ENCODE data around the gene FNDC11. TPM values are rescaled to one million over a fixed set of nuclear protein-coding genes. Genes with fewer than 3 reads are reported as not detected.

FNDC11 gene
- total and polyA plus RNA-seq, 2 of the 13 experiments (the other 11 are each of a cell fraction or from before 2014, with no cell fraction given) = 0.07 TPM; not detected in 1

DNA sequence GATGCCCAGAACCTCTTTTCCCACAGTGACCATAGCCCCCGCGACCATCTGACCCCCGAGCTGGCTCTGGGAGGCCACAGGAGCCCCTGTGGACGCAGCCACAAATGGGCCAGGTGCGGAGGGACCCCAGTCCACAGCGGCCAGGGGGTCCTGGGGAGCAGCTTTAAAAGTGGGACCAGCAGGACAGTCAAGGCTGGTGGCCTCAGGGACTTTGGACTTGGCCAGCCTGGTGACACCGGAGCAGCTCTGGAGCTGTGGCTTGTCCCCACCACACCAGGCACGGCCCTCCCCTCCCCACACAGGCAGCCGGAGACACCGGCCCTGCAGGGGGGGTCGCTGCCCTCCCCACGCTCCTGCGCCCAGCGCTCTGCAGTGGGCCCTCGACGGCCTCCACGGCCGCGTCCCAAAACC lies 3.5 kb downstream of the FNDC11 start (continued):
- TF ChIP-seq, protein P1, sequence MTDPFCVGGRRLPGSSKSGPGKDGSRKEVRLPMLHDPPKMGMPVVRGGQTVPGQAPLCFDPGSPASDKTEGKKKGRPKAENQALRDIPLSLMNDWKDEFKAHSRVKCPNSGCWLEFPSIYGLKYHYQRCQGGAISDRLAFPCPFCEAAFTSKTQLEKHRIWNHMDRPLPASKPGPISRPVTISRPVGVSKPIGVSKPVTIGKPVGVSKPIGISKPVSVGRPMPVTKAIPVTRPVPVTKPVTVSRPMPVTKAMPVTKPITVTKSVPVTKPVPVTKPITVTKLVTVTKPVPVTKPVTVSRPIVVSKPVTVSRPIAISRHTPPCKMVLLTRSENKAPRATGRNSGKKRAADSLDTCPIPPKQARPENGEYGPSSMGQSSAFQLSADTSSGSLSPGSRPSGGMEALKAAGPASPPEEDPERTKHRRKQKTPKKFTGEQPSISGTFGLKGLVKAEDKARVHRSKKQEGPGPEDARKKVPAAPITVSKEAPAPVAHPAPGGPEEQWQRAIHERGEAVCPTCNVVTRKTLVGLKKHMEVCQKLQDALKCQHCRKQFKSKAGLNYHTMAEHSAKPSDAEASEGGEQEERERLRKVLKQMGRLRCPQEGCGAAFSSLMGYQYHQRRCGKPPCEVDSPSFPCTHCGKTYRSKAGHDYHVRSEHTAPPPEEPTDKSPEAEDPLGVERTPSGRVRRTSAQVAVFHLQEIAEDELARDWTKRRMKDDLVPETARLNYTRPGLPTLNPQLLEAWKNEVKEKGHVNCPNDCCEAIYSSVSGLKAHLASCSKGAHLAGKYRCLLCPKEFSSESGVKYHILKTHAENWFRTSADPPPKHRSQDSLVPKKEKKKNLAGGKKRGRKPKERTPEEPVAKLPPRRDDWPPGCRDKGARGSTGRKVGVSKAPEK (CRISPR knock-in tag; IDR thresholded peaks at IDR 0.05; ENCODE audit: borderline replicate concordance) = no peak
- TF ChIP-seq TAF15 (IDR thresholded peaks at IDR 0.05; ENCODE audit: low read depth, low read length, poor library complexity, severe bottlenecking) (no peak), NR1H2 (CRISPR knock-in tag; IDR thresholded peaks at IDR 0.05; ENCODE audit: borderline replicate concordance, low read depth) (no peak), ZNF234 (CRISPR knock-in tag; conservative IDR thresholded peaks at IDR 0.05) (no peak), ESRRA (CRISPR knock-in tag; IDR thresholded peaks at IDR 0.05; ENCODE audit: low read depth) (no peak), ZBTB7B (CRISPR knock-in tag; IDR thresholded peaks at IDR 0.05) (peak; percentile 46; the same call in 1 of the 2 replicates), ZMYM2 (CRISPR knock-in tag; IDR thresholded peaks at IDR 0.05) (no peak), SCMH1 (CRISPR knock-in tag; IDR thresholded peaks at IDR 0.05; ENCODE audit: borderline replicate concordance) (no peak), ZBTB8A (CRISPR knock-in tag; IDR thresholded peaks at IDR 0.05; ENCODE audit: borderline replicate concordance, low read depth) (no peak), ZNF777 (CRISPR knock-in tag; IDR thresholded peaks at IDR 0.05) (peak; percentile 73), NCOA1 (CRISPR knock-in tag; IDR thresholded peaks at IDR 0.05) (no peak), ZNF3 (CRISPR knock-in tag; IDR thresholded peaks at IDR 0.05) (no peak), ZNF124 (CRISPR knock-in tag; IDR thresholded peaks at IDR 0.05) (no peak), CENPX (CRISPR knock-in tag; IDR thresholded peaks at IDR 0.05) (no peak), ZSCAN12 (CRISPR knock-in tag; IDR thresholded peaks at IDR 0.05) (no peak), REPIN1 (CRISPR knock-in tag; IDR thresholded peaks at IDR 0.05; ENCODE audit: borderline replicate concordance, low read depth) (peak; percentile 29; the same call in 1 of the 2 replicates), MAFG (CRISPR knock-in tag; IDR thresholded peaks at IDR 0.05) (no peak), FOXP1 (IDR thresholded peaks at IDR 0.05) (no peak), FOXP1 (CRISPR knock-in tag; IDR thresholded peaks at IDR 0.05) (no peak), RFXAP (CRISPR knock-in tag; IDR thresholded peaks at IDR 0.05; ENCODE audit: borderline replicate concordance) (no peak), KDM1A (CRISPR knock-in tag; IDR thresholded peaks at IDR 0.05) (no peak)
- TF ChIP-seq, protein P2, sequence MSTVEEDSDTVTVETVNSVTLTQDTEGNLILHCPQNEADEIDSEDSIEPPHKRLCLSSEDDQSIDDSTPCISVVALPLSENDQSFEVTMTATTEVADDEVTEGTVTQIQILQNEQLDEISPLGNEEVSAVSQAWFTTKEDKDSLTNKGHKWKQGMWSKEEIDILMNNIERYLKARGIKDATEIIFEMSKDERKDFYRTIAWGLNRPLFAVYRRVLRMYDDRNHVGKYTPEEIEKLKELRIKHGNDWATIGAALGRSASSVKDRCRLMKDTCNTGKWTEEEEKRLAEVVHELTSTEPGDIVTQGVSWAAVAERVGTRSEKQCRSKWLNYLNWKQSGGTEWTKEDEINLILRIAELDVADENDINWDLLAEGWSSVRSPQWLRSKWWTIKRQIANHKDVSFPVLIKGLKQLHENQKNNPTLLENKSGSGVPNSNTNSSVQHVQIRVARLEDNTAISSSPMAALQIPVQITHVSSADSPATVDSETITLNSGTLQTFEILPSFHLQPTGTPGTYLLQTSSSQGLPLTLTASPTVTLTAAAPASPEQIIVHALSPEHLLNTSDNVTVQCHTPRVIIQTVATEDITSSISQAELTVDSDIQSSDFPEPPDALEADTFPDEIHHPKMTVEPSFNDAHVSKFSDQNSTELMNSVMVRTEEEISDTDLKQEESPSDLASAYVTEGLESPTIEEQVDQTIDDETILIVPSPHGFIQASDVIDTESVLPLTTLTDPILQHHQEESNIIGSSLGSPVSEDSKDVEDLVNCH (CRISPR knock-in tag; IDR thresholded peaks at IDR 0.05) = no peak
- TF ChIP-seq, protein P3, sequence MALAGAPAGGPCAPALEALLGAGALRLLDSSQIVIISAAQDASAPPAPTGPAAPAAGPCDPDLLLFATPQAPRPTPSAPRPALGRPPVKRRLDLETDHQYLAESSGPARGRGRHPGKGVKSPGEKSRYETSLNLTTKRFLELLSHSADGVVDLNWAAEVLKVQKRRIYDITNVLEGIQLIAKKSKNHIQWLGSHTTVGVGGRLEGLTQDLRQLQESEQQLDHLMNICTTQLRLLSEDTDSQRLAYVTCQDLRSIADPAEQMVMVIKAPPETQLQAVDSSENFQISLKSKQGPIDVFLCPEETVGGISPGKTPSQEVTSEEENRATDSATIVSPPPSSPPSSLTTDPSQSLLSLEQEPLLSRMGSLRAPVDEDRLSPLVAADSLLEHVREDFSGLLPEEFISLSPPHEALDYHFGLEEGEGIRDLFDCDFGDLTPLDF (CRISPR knock-in tag; IDR thresholded peaks at IDR 0.05) = no peak
- TF ChIP-seq, protein P4, sequence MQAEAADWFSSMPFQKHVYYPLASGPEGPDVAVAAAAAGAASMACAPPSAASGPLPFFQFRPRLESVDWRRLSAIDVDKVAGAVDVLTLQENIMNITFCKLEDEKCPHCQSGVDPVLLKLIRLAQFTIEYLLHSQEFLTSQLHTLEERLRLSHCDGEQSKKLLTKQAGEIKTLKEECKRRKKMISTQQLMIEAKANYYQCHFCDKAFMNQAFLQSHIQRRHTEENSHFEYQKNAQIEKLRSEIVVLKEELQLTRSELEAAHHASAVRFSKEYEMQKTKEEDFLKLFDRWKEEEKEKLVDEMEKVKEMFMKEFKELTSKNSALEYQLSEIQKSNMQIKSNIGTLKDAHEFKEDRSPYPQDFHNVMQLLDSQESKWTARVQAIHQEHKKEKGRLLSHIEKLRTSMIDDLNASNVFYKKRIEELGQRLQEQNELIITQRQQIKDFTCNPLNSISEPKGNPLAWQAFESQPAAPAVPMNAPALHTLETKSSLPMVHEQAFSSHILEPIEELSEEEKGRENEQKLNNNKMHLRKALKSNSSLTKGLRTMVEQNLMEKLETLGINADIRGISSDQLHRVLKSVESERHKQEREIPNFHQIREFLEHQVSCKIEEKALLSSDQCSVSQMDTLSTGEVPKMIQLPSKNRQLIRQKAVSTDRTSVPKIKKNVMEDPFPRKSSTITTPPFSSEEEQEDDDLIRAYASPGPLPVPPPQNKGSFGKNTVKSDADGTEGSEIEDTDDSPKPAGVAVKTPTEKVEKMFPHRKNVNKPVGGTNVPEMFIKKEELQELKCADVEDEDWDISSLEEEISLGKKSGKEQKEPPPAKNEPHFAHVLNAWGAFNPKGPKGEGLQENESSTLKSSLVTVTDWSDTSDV (CRISPR knock-in tag; IDR thresholded peaks at IDR 0.05) = no peak

All from HepG2 (cell line).